ENCODE data around the gene ENC1. TPM values are rescaled to one million over a fixed set of nuclear protein-coding genes. Genes with fewer than 3 reads are reported as not detected.

Gene ENC1
- total and polyA plus RNA-seq, 9 donors, result 13.2 to 57.2 (median 27.7) TPM

GRCh38 chr5:74642543-74642863, 2.0 kb upstream of the ENC1 start:
- H3K4me1 ChIP-seq (ENCODE audit: insufficient read depth), result peaks cover 1% of the 10 kb centered on the region
- no peaks in the 10 kb centered on the region for H3K27me3 ChIP-seq
- no peak for DNase-seq
- no peaks in the 10 kb centered on the region for H3K9me3 ChIP-seq
- H3K27ac ChIP-seq, result no peak overlapping the region
- intact Hi-C loops (cut with DNase I), result loop anchor here (2.0 to 10.0 kb wide), 5 partner anchors 258 to 740 kb away; no protein-coding TSS in a partner anchor
- no peak overlapping the region for H3K4me3 ChIP-seq
- WGBS, 3 donors, result 77 to 80% (median 79%) methylated on average over 6 of the region's 6 CpGs
- H3K36me3 ChIP-seq, result no peaks in the 10 kb centered on the region
- TF ChIP-seq EP300 (IDR thresholded peaks at IDR 0.05) (no peak), POLR2A (IDR thresholded peaks at IDR 0.05) (no peak), CTCF (IDR thresholded peaks at IDR 0.05) (no peak)

- peak; percentile 26 to 55 (median 46) for DNase-seq
- Histone ChIP-seq H3K27me3 (no peaks in the 10 kb centered on the region), H3K4me3 (peak overlapping the region; percentile 73), H3K36me3 (no peaks in the 10 kb centered on the region), H3K9me3 (no peaks in the 10 kb centered on the region), H3K4me1 (ENCODE audit: insufficient read depth) (peaks cover 1% of the 10 kb centered on the region), H3K27ac (peak overlapping the region in 1 of 2 donors; percentile 60)
- 4 to 6% (median 4%) methylated on average over 28 of the region's 28 CpGs for WGBS, 3 donors
- intact Hi-C loops (cut with DNase I), result loop anchor here (2.0 to 10.0 kb wide), 5 partner anchors 257 to 740 kb away; no protein-coding TSS in a partner anchor
- no peak for TF ChIP-seq POLR2A (IDR thresholded peaks at IDR 0.05)
- no peak for TF ChIP-seq EP300 (IDR thresholded peaks at IDR 0.05)
- peak in 2 of 3 donors; percentile 64 to 66 for TF ChIP-seq CTCF (IDR thresholded peaks at IDR 0.05)
Measured at GRCh38 chr5:74641735-74642542, 1.4 kb upstream of the ENC1 start.

- peak; percentile 67 to 82 (median 78) for DNase-seq
- intact Hi-C loops (cut with DNase I), result loop anchor here (5.0 to 10.0 kb wide), 4 partner anchors 256 to 739 kb away; no protein-coding TSS in a partner anchor
- 0 to 1% (median 0%) methylated on average over 47 of the region's 47 CpGs for WGBS, 3 donors
- Histone ChIP-seq H3K27ac (peak overlapping the region; percentile 56 to 60), H3K4me3 (peak overlapping the region; percentile 73), H3K4me1 (ENCODE audit: insufficient read depth) (peaks cover 3% of the 10 kb centered on the region), H3K27me3 (no peaks in the 10 kb centered on the region), H3K9me3 (no peaks in the 10 kb centered on the region), H3K36me3 (no peaks in the 10 kb centered on the region)
- TF ChIP-seq POLR2A (IDR thresholded peaks at IDR 0.05), result no peak
- no peak for TF ChIP-seq CTCF (IDR thresholded peaks at IDR 0.05)
- no peak for TF ChIP-seq EP300 (IDR thresholded peaks at IDR 0.05)
Measured at GRCh38 chr5:74640954-74641734, 616 bp upstream of the ENC1 start.

- Histone ChIP-seq H3K27me3 (no peaks in the 10 kb centered on the region), H3K4me3 (peak overlapping the region; percentile 73), H3K27ac (peak overlapping the region; percentile 56 to 60), H3K4me1 (ENCODE audit: insufficient read depth) (peaks cover 7% of the 10 kb centered on the region), H3K9me3 (no peaks in the 10 kb centered on the region), H3K36me3 (no peaks in the 10 kb centered on the region)
- peak in 4 of 5 donors; percentile 41 to 66 (median 60) for DNase-seq
- no peak for TF ChIP-seq EP300 (IDR thresholded peaks at IDR 0.05)
- TF ChIP-seq POLR2A (IDR thresholded peaks at IDR 0.05), result no peak
- no peak for TF ChIP-seq CTCF (IDR thresholded peaks at IDR 0.05)
- 0% methylated on average over 45 to 57 of the region's 57 CpGs for WGBS, 3 donors
- intact Hi-C loops (cut with DNase I), result loop anchor here (5.0 to 10.0 kb wide), 5 partner anchors 185 to 738 kb away; no protein-coding TSS in a partner anchor
Measured at GRCh38 chr5:74639807-74640449, 600 bp downstream of the ENC1 start.

Data from ovary (tissue), 9 donors.